ENCODE data around the gene GRM8.

The GRM8 gene

DNA sequence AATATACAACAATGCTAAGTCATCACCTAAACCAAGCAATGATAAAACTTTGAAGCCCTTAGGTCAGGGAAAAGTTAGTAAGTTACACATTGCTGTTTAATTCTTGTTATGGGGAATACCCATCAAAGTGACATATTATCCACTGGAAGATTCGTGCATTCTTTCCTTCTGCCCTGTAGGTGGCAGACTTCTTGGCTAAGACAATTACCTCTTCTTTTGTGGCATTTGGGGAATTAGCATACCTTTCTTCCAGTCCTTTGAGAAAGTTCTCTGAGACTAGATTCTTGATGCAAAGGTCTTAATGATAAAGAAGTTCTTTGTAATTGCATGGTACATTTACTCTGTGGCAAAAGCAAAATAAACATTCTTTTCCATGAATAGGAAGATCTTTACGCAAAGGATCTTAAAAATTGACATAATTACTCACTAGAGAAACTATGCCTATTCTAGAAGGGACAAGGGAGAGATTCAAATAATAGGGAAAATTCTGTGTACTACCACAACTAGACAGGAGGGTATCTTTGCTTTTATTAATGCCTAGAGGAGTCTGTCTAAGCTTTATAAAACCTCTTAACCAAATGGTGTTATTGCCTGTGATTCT lies 395.9 kb downstream of the GRM8 start:
- no peak overlapping the region for H3K4me3 ChIP-seq (ENCODE audit: low read depth, low read length)
- TF ChIP-seq, protein P1, sequence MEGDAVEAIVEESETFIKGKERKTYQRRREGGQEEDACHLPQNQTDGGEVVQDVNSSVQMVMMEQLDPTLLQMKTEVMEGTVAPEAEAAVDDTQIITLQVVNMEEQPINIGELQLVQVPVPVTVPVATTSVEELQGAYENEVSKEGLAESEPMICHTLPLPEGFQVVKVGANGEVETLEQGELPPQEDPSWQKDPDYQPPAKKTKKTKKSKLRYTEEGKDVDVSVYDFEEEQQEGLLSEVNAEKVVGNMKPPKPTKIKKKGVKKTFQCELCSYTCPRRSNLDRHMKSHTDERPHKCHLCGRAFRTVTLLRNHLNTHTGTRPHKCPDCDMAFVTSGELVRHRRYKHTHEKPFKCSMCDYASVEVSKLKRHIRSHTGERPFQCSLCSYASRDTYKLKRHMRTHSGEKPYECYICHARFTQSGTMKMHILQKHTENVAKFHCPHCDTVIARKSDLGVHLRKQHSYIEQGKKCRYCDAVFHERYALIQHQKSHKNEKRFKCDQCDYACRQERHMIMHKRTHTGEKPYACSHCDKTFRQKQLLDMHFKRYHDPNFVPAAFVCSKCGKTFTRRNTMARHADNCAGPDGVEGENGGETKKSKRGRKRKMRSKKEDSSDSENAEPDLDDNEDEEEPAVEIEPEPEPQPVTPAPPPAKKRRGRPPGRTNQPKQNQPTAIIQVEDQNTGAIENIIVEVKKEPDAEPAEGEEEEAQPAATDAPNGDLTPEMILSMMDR (IDR thresholded peaks at IDR 0.05; ENCODE audit: insufficient read depth, low read depth, low read length, missing control alignments), result peak; percentile 58
- peak; percentile 18 for DNase-seq (ENCODE audit: low read depth)

DNA sequence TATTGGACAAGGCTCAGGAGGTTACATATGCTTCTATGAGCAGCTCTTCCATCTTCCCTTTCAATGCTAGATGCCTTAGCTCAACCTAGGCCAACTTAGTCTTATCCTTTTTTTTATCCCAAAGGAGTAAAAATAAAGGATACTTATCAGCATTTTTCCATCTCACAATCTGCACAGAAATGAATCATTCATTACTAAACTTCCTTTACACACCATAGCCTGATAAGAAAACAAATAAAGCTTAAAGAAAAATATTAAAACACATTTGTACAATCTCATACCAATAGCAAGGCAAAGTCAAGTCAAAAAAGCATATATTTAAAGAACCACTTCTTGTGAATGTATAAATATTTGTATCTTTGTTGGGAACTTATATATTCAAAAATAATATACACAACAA lies 407.4 kb downstream of the GRM8 start:
- no peak overlapping the region for H3K4me3 ChIP-seq (ENCODE audit: low read depth, low read length)
- DNase-seq (ENCODE audit: low read depth), result no peak
- TF ChIP-seq, protein P1 (IDR thresholded peaks at IDR 0.05; ENCODE audit: insufficient read depth, low read depth, low read length, missing control alignments), result no peak

DNA sequence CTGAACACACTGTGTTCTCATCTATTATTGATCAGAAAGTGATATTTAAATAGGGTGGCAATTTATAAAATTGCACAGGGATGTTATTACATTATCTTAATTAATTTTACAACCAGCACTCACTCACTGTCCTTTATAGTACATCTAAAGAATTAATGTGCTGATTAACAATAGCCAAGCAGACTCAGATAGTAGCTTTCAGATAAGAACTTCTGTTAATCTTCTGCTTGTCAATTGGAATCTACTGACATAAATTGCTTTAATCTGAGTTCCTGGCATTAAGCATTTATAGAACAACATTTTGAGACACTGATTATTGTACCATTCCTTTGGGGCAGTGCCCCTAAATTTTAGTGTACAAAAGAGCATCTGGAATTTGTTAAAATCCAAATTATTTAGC lies 408.9 kb downstream of the GRM8 start:
- H3K4me3 ChIP-seq (ENCODE audit: low read depth, low read length), result no peak overlapping the region
- DNase-seq (ENCODE audit: low read depth), result no peak
- TF ChIP-seq, protein P1 (IDR thresholded peaks at IDR 0.05; ENCODE audit: insufficient read depth, low read depth, low read length, missing control alignments), result no peak

DNA sequence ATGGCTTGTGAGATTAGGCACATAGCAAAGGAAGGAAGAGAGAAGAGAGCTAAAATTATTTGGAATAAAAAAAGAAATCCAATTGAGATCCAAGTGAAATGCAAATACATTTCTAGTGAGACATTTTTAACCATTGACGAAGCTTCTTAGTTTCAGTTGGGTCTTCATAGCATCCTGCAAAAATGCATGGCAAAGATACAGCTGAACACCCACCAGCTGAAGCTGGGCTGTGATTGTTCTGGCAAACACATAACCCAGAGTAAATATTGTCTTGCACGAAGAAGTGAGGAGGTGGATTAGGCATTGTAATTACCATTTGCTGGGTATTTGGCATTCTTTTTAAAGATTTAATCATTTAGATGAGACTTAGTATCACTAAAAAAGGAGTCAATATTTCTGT lies 409.4 kb downstream of the GRM8 start:
- DNase-seq (ENCODE audit: low read depth), result no peak
- TF ChIP-seq, protein P1 (IDR thresholded peaks at IDR 0.05; ENCODE audit: insufficient read depth, low read depth, low read length, missing control alignments), result no peak
- no peak overlapping the region for H3K4me3 ChIP-seq (ENCODE audit: low read depth, low read length)

DNA sequence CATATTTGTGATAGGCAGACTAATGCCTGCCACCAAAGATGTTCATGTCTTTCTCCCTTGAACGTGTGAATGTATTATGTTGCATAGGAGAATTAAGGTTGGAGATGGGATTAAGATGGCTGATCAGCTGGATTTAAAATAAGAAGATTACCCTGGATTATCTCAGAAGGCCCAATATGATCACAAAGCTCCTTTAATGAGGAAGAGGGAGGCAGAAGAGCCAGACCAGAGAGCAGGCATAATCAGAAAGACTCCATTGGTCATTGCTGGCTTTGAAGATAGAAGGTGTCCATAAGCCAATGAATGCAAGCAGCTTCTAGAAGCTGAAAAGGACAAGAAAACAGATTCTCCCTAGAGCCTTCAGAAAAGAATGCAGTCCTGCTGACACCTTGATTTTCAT lies 410.3 kb downstream of the GRM8 start:
- TF ChIP-seq, protein P1 (IDR thresholded peaks at IDR 0.05; ENCODE audit: insufficient read depth, low read depth, low read length, missing control alignments), result no peak

DNA sequence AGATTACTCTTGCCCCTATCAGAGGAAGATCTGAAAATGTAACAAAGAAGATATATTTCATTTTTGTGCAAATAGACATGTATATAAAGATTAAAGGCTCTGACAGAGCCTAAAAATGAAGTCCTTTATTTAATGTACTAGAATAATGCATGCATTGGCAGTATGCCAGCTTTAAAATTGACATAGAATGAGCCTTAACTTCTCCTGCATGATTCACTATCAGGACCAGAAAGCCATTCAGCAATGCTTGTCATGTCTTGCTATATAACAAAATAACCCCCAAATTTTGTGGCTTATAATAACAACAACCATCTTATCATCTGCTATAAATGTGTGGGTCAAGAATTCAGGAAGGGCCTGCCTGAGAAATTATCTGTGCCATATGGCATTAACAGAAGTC lies 411.9 kb downstream of the GRM8 start:
- no peak overlapping the region for H3K4me3 ChIP-seq (ENCODE audit: low read depth, low read length)
- TF ChIP-seq, protein P1 (IDR thresholded peaks at IDR 0.05; ENCODE audit: insufficient read depth, low read depth, low read length, missing control alignments), result no peak
- DNase-seq (ENCODE audit: low read depth), result no peak

More for the DNA sequence above, 410.3 kb downstream of the GRM8 start:
- no peak overlapping the region for H3K4me3 ChIP-seq (ENCODE audit: low read depth, low read length)
- DNase-seq (ENCODE audit: low read depth), result no peak

DNA sequence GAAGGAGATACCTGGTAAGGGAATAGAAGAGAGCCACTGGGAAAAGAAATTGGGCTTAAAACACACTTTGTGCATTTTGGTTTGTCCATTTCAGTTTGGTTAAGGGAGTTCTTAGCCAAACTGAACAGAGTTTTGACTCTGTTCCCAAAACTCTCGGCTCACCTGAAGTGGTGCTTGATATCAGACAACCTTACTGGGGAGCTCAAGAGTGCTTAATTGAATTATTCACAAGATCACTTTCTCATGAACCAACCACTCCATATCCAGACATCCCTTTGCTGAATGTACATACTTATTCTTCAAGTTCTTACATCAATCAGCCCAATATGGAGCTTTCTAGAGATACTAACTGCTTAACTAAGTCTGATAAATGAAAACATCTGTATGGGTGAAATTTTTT lies 413.1 kb downstream of the GRM8 start:
- H3K4me3 ChIP-seq (ENCODE audit: low read depth, low read length), result no peak overlapping the region
- no peak for DNase-seq (ENCODE audit: low read depth)
- TF ChIP-seq, protein P1 (IDR thresholded peaks at IDR 0.05; ENCODE audit: insufficient read depth, low read depth, low read length, missing control alignments), result no peak
